K562 (cell line): Measurements from ENCODE around the gene SPRING1. TPM values are rescaled to one million over a fixed set of nuclear protein-coding genes. Genes with fewer than 3 reads are reported as not detected.

Source experiments
- CBX2 ChIP-seq: fragments of 200-600 bp; sonication (generic); IDR thresholded peaks from one replicate; pipeline ENCODE4 v1.6.1; 2012; ENCODE audit warnings: mild to moderate bottlenecking, low read length, inconsistent platforms; ENCODE audit not compliant: insufficient read depth, poor library complexity, severe bottlenecking
- DIDO1 ChIP-seq: fragments of 450-650 bp; IDR thresholded peaks from 2 replicates; pipeline ENCODE4 v1.6.1; 2016; ENCODE audit warnings: low read depth, missing biosample characterization, missing genetic modification characterization
- ETV1 ChIP-seq: fragments of 450-650 bp; conservative IDR thresholded peaks from 2 replicates; pipeline ENCODE4 v1.6.1; 2016; ENCODE audit warnings: missing genetic modification characterization, control low read depth, low read depth, missing compliant biosample characterization
- HMG20B ChIP-seq: fragments of 250-450 bp; sonication (Bioruptor Pico); IDR thresholded peaks from 2 replicates; pipeline ENCODE4 v1.5.0; 2021; ENCODE audit warnings: mild to moderate bottlenecking
- KLF6 ChIP-seq: fragments of 250-450 bp; sonication (Bioruptor Pico); IDR thresholded peaks from 2 replicates; pipeline ENCODE4 v1.4.0; 2020; ENCODE audit warnings: mild to moderate bottlenecking, moderate library complexity, borderline replicate concordance
- MCM2 ChIP-seq: fragments of 450-650 bp; IDR thresholded peaks from 2 replicates; pipeline ENCODE4 v1.6.1; 2017; ENCODE audit warnings: low read depth, mild to moderate bottlenecking
- NCOA6 ChIP-seq: fragments of 450-650 bp; IDR thresholded peaks from 2 replicates; pipeline ENCODE4 v1.6.1; 2017; ENCODE audit warnings: mild to moderate bottlenecking
- NRF1 ChIP-seq, 2 experiments: fragments of 450-650 bp; IDR thresholded peaks in 1 of 2; conservative IDR thresholded peaks in 1 of 2; 2 replicates each; pipeline ENCODE4 v1.6.1; 2014; ENCODE audit warnings: mild to moderate bottlenecking in 2 of 2
- SOX6 ChIP-seq: fragments of 450-650 bp; IDR thresholded peaks from 2 replicates; pipeline ENCODE4 v1.6.1; 2014; ENCODE audit warnings: mild to moderate bottlenecking
- SP1 ChIP-seq: sonication (generic); formaldehyde crosslinking; IDR thresholded peaks from 2 replicates; pipeline ENCODE4 v1.8.1; 2022; ENCODE audit warnings: mild to moderate bottlenecking, missing genetic modification reagents
- TARDBP ChIP-seq: fragments of 450-650 bp; IDR thresholded peaks from 2 replicates; pipeline ENCODE4 v1.6.1; 2016
- TCF7L2 ChIP-seq: fragments of 150-350 bp; IDR thresholded peaks from 2 replicates; pipeline ENCODE4 v1.6.1; 2016; ENCODE audit warnings: low read depth, mild to moderate bottlenecking, low read length, moderate library complexity
- TEAD1 ChIP-seq, 2 experiments: fragments of 450-650 bp in 1 of 2; sonication (generic) in 1 of 2; formaldehyde crosslinking; IDR thresholded peaks; 2 replicates each; pipeline versions ENCODE4 v1.4.0 to v1.8.0; 2020 to 2022; ENCODE audit warnings: mild to moderate bottlenecking in 2 of 2, missing genetic modification reagents in 1 of 2
- TOE1 ChIP-seq, 2 experiments: fragments of 450-650 bp in 1 of 2; sonication (generic) in 1 of 2; formaldehyde crosslinking in 1 of 2; IDR thresholded peaks; 2 replicates each; pipeline versions ENCODE4 v1.7.1 to v1.8.0; 2016 to 2022; ENCODE audit warnings: borderline replicate concordance in 2 of 2, mild to moderate bottlenecking in 2 of 2, antibody characterized with exemption in 1 of 2, inconsistent platforms in 1 of 2, low read depth in 1 of 2, missing genetic modification reagents in 1 of 2, moderate library complexity in 1 of 2
- ZBED1 ChIP-seq: IDR thresholded peaks from 2 replicates; pipeline ENCODE4 v1.6.1; 2014
- ZBTB8A ChIP-seq: fragments of 450-650 bp; IDR thresholded peaks from 2 replicates; pipeline ENCODE4 v1.6.1; 2018; ENCODE audit warnings: mild to moderate bottlenecking, moderate library complexity; ENCODE audit not compliant: partially characterized antibody
- ZNF324 ChIP-seq: fragments of 250-450 bp; sonication (Bioruptor Pico); IDR thresholded peaks from 2 replicates; pipeline ENCODE4 v1.4.0; 2020; ENCODE audit warnings: mild to moderate bottlenecking
- ZNF699 ChIP-seq: fragments of 250-450 bp; sonication (Bioruptor Pico); IDR thresholded peaks from 2 replicates; pipeline ENCODE4 v1.8.0; 2021; ENCODE audit warnings: mild to moderate bottlenecking, moderate library complexity; ENCODE audit not compliant: insufficient replicate concordance
- polyA plus RNA-seq, 8 experiments: library from polyadenylated mRNA; depleted of rRNA in 4 of 8; stranded (reverse) in 5 of 8; unstranded in 3 of 8; fragments of >200 nt; fragmentation: Nextera tagmentation in 2 of 8; fragmentation: Illumina TruSeq in 1 of 8; extraction: Ambion mirVana in 2 of 8; extraction: Trizol in 1 of 8; gene quantifications; 2 replicates each; pipeline versions ENCODE4 v1.2.1 to v1.2.3, GENCODE V29; 2011 to 2014; ENCODE audit warnings: inconsistent platforms in 1 of 8, missing spikeins in 1 of 8
- total RNA-seq, 7 experiments: library from RNA; depleted of rRNA in 6 of 7; stranded (reverse); fragments of >200 nt in 6 of 7; fragmentation: Illumina TruSeq in 2 of 7; extraction: Trizol in 2 of 7; gene quantifications; 2 replicates each; pipeline versions ENCODE4 v1.2.1 to v1.2.3, GENCODE V29; 2011 to 2021; ENCODE audit warnings: low replicate concordance in 1 of 7
- TF ChIP-seq, protein P1 (sequence below): sonication (generic); formaldehyde crosslinking; IDR thresholded peaks from 2 replicates; pipeline ENCODE4 v1.8.1; 2023; ENCODE audit warnings: mild to moderate bottlenecking, missing genetic modification reagents, moderate library complexity
- TF ChIP-seq, protein P2 (sequence below): fragments of 450-650 bp; formaldehyde crosslinking; IDR thresholded peaks from 2 replicates; pipeline ENCODE4 v1.4.0; 2020; ENCODE audit warnings: mild to moderate bottlenecking, moderate library complexity
- TF ChIP-seq, protein P3 (sequence below), 2 experiments: IDR thresholded peaks; 2 replicates each; pipeline ENCODE4 v1.6.1; 2011; ENCODE audit warnings: borderline replicate concordance in 1 of 2, control low read depth in 1 of 2, low read depth in 1 of 2, low read length in 1 of 2, mild to moderate bottlenecking in 1 of 2, mixed read lengths in 1 of 2, moderate library complexity in 1 of 2; ENCODE audit not compliant: insufficient read depth in 1 of 2, insufficient read length in 1 of 2, poor library complexity in 1 of 2, severe bottlenecking in 1 of 2; ENCODE audit errors: extremely low read depth in 1 of 2
- TF ChIP-seq, protein P4 (sequence below): fragments of 250-450 bp; sonication (Bioruptor Pico); IDR thresholded peaks from 2 replicates; pipeline ENCODE4 v1.5.0; 2021

The SPRING1 gene
- total and polyA plus RNA-seq, 9 of the 15 experiments (the other 6 are each of a cell fraction or from before 2014, with no cell fraction given) = 1.1 to 20.0 (median 8.0) TPM

DNA sequence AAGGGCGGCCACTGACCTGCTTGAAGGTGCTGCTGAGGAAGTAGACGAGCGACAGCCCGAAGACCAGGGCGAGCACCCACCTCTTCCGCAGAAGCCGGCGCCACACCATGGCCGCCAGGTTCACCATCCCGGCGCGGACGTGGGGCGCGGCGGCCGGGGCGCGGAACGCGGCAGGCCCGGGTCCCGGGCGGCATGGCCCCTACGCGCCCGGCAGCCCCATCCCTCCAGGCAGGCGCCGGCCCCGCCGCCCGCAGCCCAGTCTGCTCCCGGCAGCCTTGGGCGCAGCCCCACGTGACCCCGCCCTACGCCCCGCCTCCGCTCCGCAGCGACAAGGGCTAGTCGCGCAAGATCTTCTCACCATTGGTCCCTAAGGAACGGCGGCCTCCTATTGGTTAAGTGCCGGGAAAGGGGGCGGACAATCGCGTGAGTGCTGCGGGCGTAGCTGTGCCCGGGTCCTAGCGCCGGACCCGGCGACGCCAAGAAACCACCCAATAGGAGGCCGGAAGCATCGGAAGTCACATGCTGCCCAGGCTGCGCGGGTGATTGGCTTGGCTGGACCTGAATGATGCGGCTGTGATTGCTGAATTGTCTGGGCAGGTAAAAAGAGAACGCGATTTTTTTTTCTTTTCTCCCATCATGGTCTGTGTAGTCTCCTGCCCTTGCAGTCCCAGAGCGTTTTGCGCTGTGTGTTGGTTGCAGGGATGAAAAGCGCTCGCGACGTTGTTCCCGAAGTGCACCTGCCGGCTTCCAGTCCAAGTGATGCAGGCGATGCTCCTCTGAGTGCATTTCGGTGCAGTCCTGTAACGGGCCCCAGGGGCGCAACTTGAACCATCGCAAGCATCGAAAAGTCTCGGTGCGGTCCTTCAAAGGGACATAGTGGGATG is at the start of gene SPRING1, which contains the start of gene RNFT2 (continued):
- TF ChIP-seq, protein P1, sequence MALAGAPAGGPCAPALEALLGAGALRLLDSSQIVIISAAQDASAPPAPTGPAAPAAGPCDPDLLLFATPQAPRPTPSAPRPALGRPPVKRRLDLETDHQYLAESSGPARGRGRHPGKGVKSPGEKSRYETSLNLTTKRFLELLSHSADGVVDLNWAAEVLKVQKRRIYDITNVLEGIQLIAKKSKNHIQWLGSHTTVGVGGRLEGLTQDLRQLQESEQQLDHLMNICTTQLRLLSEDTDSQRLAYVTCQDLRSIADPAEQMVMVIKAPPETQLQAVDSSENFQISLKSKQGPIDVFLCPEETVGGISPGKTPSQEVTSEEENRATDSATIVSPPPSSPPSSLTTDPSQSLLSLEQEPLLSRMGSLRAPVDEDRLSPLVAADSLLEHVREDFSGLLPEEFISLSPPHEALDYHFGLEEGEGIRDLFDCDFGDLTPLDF (CRISPR knock-in tag) = no peak
- TF ChIP-seq, protein P2, sequence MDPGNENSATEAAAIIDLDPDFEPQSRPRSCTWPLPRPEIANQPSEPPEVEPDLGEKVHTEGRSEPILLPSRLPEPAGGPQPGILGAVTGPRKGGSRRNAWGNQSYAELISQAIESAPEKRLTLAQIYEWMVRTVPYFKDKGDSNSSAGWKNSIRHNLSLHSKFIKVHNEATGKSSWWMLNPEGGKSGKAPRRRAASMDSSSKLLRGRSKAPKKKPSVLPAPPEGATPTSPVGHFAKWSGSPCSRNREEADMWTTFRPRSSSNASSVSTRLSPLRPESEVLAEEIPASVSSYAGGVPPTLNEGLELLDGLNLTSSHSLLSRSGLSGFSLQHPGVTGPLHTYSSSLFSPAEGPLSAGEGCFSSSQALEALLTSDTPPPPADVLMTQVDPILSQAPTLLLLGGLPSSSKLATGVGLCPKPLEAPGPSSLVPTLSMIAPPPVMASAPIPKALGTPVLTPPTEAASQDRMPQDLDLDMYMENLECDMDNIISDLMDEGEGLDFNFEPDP (CRISPR knock-in tag) = no peak
- TF ChIP-seq KLF6 (CRISPR knock-in tag) (no peak), SP1 (CRISPR knock-in tag) (peak; percentile 98), NRF1 (conservative IDR thresholded peaks at IDR 0.05 in 1 of 2, IDR thresholded peaks at IDR 0.05 in 1 of 2) (peak; percentile 86 to 89), ZNF324 (no peak), NCOA6 (no peak), TOE1 (IDR thresholded peaks at IDR 0.05; ENCODE audit: borderline replicate concordance) (peak; percentile 98), TOE1 (CRISPR knock-in tag; IDR thresholded peaks at IDR 0.05; ENCODE audit: borderline replicate concordance, low read depth) (no peak), TEAD1 (CRISPR knock-in tag; IDR thresholded peaks at IDR 0.05) (no peak), TARDBP (0 out of 2 replicates have a peak, but pooled peaks have one; percentile 69), DIDO1 (tag) (0 out of 2 replicates have a peak, but pooled peaks have one; percentile 27), ZNF699 (no peak), TCF7L2 (no peak), MCM2 (no peak), CBX2 (no peak), ZBED1 (no peak), ETV1 (tag) (peak; percentile 88), HMG20B (CRISPR knock-in tag) (no peak), ZBTB8A (no peak), SOX6 (peak; percentile 73; the same call in 1 of the 2 replicates)
- TF ChIP-seq, protein P3, sequence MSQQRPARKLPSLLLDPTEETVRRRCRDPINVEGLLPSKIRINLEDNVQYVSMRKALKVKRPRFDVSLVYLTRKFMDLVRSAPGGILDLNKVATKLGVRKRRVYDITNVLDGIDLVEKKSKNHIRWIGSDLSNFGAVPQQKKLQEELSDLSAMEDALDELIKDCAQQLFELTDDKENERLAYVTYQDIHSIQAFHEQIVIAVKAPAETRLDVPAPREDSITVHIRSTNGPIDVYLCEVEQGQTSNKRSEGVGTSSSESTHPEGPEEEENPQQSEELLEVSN (IDR thresholded peaks at IDR 0.05; ENCODE audit: borderline replicate concordance in 1 of 2, extremely low read depth in 1 of 2, insufficient read depth in 1 of 2, insufficient read length in 1 of 2, low read depth in 1 of 2, low read length in 1 of 2, poor library complexity in 1 of 2, severe bottlenecking in 1 of 2) = peak; percentile 38 to 64
- TF ChIP-seq, protein P4, sequence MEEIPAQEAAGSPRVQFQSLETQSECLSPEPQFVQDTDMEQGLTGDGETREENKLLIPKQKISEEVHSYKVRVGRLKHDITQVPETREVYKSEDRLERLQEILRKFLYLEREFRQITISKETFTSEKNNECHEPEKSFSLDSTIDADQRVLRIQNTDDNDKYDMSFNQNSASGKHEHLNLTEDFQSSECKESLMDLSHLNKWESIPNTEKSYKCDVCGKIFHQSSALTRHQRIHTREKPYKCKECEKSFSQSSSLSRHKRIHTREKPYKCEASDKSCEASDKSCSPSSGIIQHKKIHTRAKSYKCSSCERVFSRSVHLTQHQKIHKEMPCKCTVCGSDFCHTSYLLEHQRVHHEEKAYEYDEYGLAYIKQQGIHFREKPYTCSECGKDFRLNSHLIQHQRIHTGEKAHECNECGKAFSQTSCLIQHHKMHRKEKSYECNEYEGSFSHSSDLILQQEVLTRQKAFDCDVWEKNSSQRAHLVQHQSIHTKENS (CRISPR knock-in tag) = no peak
